IMR-90 (cell line): Measurements from ENCODE around the gene RAB20. TPM values are rescaled to one million over a fixed set of nuclear protein-coding genes. Genes with fewer than 3 reads are reported as not detected.

ENCODE experiments used
- ATAC-seq: fragments of 200-7000 bp; cut with Tn5 transposase; 2 replicates; pipeline ENCODE4 v1.9.1; 2020; ENCODE audit warnings: low read depth, mild to moderate bottlenecking, moderate library complexity
- BruUV-seq: library from RNA; stranded (reverse); fragments of 400-500 nt; replicated peaks from 2 replicates; lab custom pipeline; 2021; lab: Mats Ljungman, UMichigan
- CTCF ChIA-PET: fragments of 300-600 bp; formaldehyde crosslinking; extraction: SDS; loops from one replicate; lab custom pipeline; 2021; ENCODE audit warnings: antibody characterized with exemption; lab: Yijun Ruan, JAX
- POLR2A ChIA-PET: fragments of 300-600 bp; sonication (Branson Sonifier 250); formaldehyde crosslinking; loops from one replicate; lab custom pipeline; 2022; ENCODE audit warnings: antibody characterized with exemption; ENCODE audit not compliant: unreplicated experiment; lab: Charles Lee
- DNase-seq: peaks from one replicate; pipeline ENCODE4 v3.0.0; 2013
- H2AFZ ChIP-seq: replicated peaks from 2 replicates; pipeline ENCODE3; 2013; ENCODE audit warnings: low read length, mild to moderate bottlenecking; ENCODE audit not compliant: poor library complexity
- H2AK5ac ChIP-seq: 2 replicates; pipeline ENCODE4 v1.6.1; 2013; ENCODE audit warnings: low read depth, low read length, inconsistent platforms
- H2AK9ac ChIP-seq: replicated peaks from 2 replicates; pipeline ENCODE3; 2013; ENCODE audit warnings: mild to moderate bottlenecking, low read depth, low read length, moderate library complexity; ENCODE audit not compliant: poor library complexity
- H2BK120ac ChIP-seq: 2 replicates; pipeline ENCODE4 v1.6.1; 2013; ENCODE audit warnings: low read depth, low read length, inconsistent platforms
- H2BK15ac ChIP-seq: 3 replicates; pipeline ENCODE4 v1.6.1; 2013; ENCODE audit warnings: low read depth, low read length, inconsistent platforms
- H2BK20ac ChIP-seq: 2 replicates; pipeline ENCODE4 v1.6.1; 2013; ENCODE audit warnings: low read depth, mild to moderate bottlenecking, inconsistent platforms, low read length, moderate library complexity
- H2BK5ac ChIP-seq: 2 replicates; pipeline ENCODE4 v1.6.1; 2013; ENCODE audit warnings: mild to moderate bottlenecking, low read depth, low read length, inconsistent platforms; ENCODE audit not compliant: poor library complexity, severe bottlenecking
- H3K14ac ChIP-seq: replicated peaks from 2 replicates; pipeline ENCODE4 v1.6.1; 2013; ENCODE audit warnings: low read depth, low read length, inconsistent platforms
- H3K18ac ChIP-seq: 2 replicates; pipeline ENCODE4 v1.6.1; 2013; ENCODE audit warnings: low read depth, low read length, control low read depth
- H3K23ac ChIP-seq: 2 replicates; pipeline ENCODE4 v1.6.1; 2013; ENCODE audit warnings: low read depth, low read length, inconsistent platforms
- H3K27ac ChIP-seq: 2 replicates; pipeline ENCODE4 v1.5.1; 2013; ENCODE audit warnings: mild to moderate bottlenecking, control low read depth, low read length; ENCODE audit not compliant: insufficient read depth
- H3K27me3 ChIP-seq: 2 replicates; pipeline ENCODE4 v1.6.1; 2013; ENCODE audit warnings: low read length; ENCODE audit not compliant: control insufficient read depth, insufficient read depth
- H3K36me3 ChIP-seq: 2 replicates; pipeline ENCODE4 v1.6.1; 2013; ENCODE audit warnings: low read length, mixed read lengths; ENCODE audit not compliant: control insufficient read depth, insufficient read depth
- H3K4ac ChIP-seq: 2 replicates; pipeline ENCODE4 v1.6.1; 2013; ENCODE audit warnings: low read depth, low read length, inconsistent platforms
- H3K4me1 ChIP-seq: 2 replicates; pipeline ENCODE4 v1.6.1; 2013; ENCODE audit warnings: low read length, mixed read lengths; ENCODE audit not compliant: control insufficient read depth, insufficient read depth
- H3K4me2 ChIP-seq: 2 replicates; pipeline ENCODE4 v1.6.1; 2013; ENCODE audit warnings: low read depth, mild to moderate bottlenecking, control low read depth, low read length, moderate library complexity
- H3K4me3 ChIP-seq: 2 replicates; pipeline ENCODE4 v1.5.1; 2013; ENCODE audit warnings: low read depth, mild to moderate bottlenecking, control low read depth, low read length, moderate library complexity; ENCODE audit not compliant: insufficient read depth
- H3K56ac ChIP-seq: 2 replicates; pipeline ENCODE4 v1.6.1; 2013; ENCODE audit warnings: low read length, inconsistent platforms; ENCODE audit not compliant: insufficient read depth; ENCODE audit errors: extremely low read depth
- H3K79me1 ChIP-seq, 2 experiments: 2 replicates each; pipeline ENCODE4 v1.6.1; 2013; ENCODE audit warnings: low read length in 2 of 2, inconsistent platforms in 1 of 2, low read depth in 1 of 2
- H3K9ac ChIP-seq: 2 replicates; pipeline ENCODE4 v1.6.1; 2013; ENCODE audit warnings: low read depth, low read length, control low read depth
- H3K9me1 ChIP-seq: 2 replicates; pipeline ENCODE4 v1.6.1; 2013; ENCODE audit warnings: low read length, inconsistent platforms; ENCODE audit not compliant: insufficient read depth
- H3K9me3 ChIP-seq: 2 replicates; pipeline ENCODE4 v1.6.1; 2013; ENCODE audit warnings: low read length; ENCODE audit not compliant: control insufficient read depth, insufficient read depth
- H4K20me1 ChIP-seq: 2 replicates; pipeline ENCODE4 v1.6.1; 2013; ENCODE audit warnings: low read length, inconsistent platforms; ENCODE audit not compliant: insufficient read depth
- H4K5ac ChIP-seq: 2 replicates; pipeline ENCODE4 v1.6.1; 2013; ENCODE audit warnings: mild to moderate bottlenecking, low read depth, low read length, control low read depth
- H4K8ac ChIP-seq, 2 experiments: 2 replicates each; pipeline ENCODE4 v1.6.1; 2013; ENCODE audit warnings: low read depth in 2 of 2, low read length in 2 of 2, control low read depth in 1 of 2, inconsistent platforms in 1 of 2
- H4K91ac ChIP-seq: 2 replicates; pipeline ENCODE4 v1.6.1; 2013; ENCODE audit warnings: low read depth, low read length, inconsistent platforms; ENCODE audit not compliant: insufficient read depth
- BHLHE40 ChIP-seq: fragments of 150-350 bp; IDR thresholded peaks from 2 replicates; pipeline ENCODE4 v1.6.1; 2016; ENCODE audit warnings: mild to moderate bottlenecking, low read depth, low read length
- CHD1 ChIP-seq: IDR thresholded peaks from 2 replicates; pipeline ENCODE4 v1.6.1; 2012; ENCODE audit warnings: low read depth, low read length, improper control_type of control experiment
- FOS ChIP-seq: fragments of 150-350 bp; IDR thresholded peaks from 2 replicates; pipeline ENCODE4 v1.6.1; 2016; ENCODE audit warnings: low read depth, low read length
- MAZ ChIP-seq: IDR thresholded peaks from 2 replicates; pipeline ENCODE4 v1.6.1; 2012; ENCODE audit warnings: low read depth, mild to moderate bottlenecking, low read length, improper control_type of control experiment, moderate library complexity, borderline replicate concordance
- MXI1 ChIP-seq: IDR thresholded peaks from 2 replicates; pipeline ENCODE4 v1.6.1; 2012; ENCODE audit warnings: low read depth, mild to moderate bottlenecking, low read length, moderate library complexity, borderline replicate concordance
- NFE2L2 ChIP-seq: fragments of 150-350 bp; IDR thresholded peaks from 2 replicates; pipeline ENCODE4 v1.6.1; 2016; ENCODE audit warnings: low read depth, mild to moderate bottlenecking, low read length
- POLR2A ChIP-seq: IDR thresholded peaks from 2 replicates; pipeline ENCODE4 v1.6.1; 2012; ENCODE audit warnings: mild to moderate bottlenecking, low read depth, low read length
- RAD21 ChIP-seq: IDR thresholded peaks from 2 replicates; pipeline ENCODE4 v1.6.1; 2012; ENCODE audit warnings: low read length, improper control_type of control experiment
- RFX5 ChIP-seq: IDR thresholded peaks from 2 replicates; pipeline ENCODE4 v1.8.0; 2012; ENCODE audit warnings: low read depth, mild to moderate bottlenecking, low read length, moderate library complexity
- SMC3 ChIP-seq: fragments of 150-350 bp; IDR thresholded peaks from 2 replicates; pipeline ENCODE4 v1.6.1; 2016; ENCODE audit warnings: low read depth, mild to moderate bottlenecking, antibody characterized with exemption, low read length, moderate library complexity
- USF2 ChIP-seq: fragments of 150-350 bp; IDR thresholded peaks from 2 replicates; pipeline ENCODE4 v1.6.1; 2017; ENCODE audit warnings: mild to moderate bottlenecking, antibody characterized with exemption, low read length, low read depth
- WGBS, 2 experiments: methylation state at CpG; one replicate each; pipeline versions ENCODE4 v1.1.5 to v1.1.7; 2013; ENCODE audit warnings: missing lambda C conversion rate in 2 of 2; ENCODE audit not compliant: insufficient read length in 1 of 2; ENCODE audit errors: extremely low coverage in 2 of 2; 5-methylcytosine and 5-hydroxymethylcytosine counted together
- dilution Hi-C: fragments of 300-500 bp; cut with HindIII; formaldehyde crosslinking; loops from one replicate; pipeline ENCODE4 v1.14.3; 2018; ENCODE audit warnings: low sequenced_read_pairs; ENCODE audit not compliant: unreplicated experiment
- in situ Hi-C: fragments of 300-500 bp; cut with MboI; formaldehyde crosslinking; loops from 3 replicates; pipeline ENCODE4 v1.14.3; 2019; ENCODE audit warnings: low sequenced_read_pairs, inconsistent platforms, mixed read lengths
- intact Hi-C: fragments of 100-400 bp; cut with micrococcal nuclease; formaldehyde crosslinking; loops from 2 replicates; pipeline ENCODE4 v1.10.0; 2022
- polyA plus RNA-seq, 3 experiments: library from polyadenylated mRNA; depleted of rRNA; stranded (reverse); fragments of >200 nt; gene quantifications; 2 replicates each; pipeline ENCODE4 v1.2.3, GENCODE V29; 2012; ENCODE audit warnings: low replicate concordance in 1 of 3
- total RNA-seq: library from RNA; depleted of rRNA; stranded (reverse); fragments of >200 nt; gene quantifications from 2 replicates; pipeline ENCODE4 v1.2.3, GENCODE V29; 2012

The RAB20 gene
- total and polyA plus RNA-seq, 2 of the 4 experiments (the other 2 are of a cell fraction), result 3.8 to 5.1 TPM

DNA sequence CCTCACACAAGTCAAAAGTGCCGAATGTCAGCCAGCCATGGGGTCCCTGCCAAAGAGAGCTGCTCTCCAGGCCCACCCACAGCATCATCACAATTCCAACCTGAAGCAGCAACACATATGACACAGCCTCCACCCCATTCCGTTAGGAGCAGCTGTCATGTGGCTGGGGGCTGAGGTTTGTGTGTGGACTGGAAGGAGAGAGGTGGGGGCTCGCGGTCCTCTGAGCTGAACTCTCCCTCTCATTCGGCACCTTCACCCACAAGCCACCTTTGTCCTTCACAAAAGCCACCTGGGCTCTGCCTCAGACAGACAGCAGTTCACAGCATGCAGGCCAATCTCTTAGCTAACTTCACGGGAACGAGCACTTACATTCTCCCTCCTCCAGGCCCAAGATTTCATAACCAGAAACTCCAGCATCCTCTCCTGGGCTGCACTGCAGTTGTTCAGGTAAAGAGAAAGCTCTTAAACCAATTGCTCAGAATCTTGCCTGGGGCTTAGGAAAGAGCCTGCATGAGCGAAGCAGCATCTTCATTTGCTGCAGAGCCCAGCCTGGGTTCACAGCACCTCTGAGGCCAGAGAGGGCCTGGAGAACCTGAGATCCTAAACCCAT is 7.2 kb downstream of the RAB20 start:
- H4K91ac ChIP-seq, result no peak overlapping the region
- in situ Hi-C loops, result no loop called here
- DNase-seq, result no peak
- dilution Hi-C loops, result no loop called here
- ATAC-seq, result no peak
- H3K27ac ChIP-seq, result no peak overlapping the region
- H2BK15ac ChIP-seq, result no peak overlapping the region
- H3K4me1 ChIP-seq, result peaks cover 3% of the 10 kb centered on the region; the same call in 1 of the 2 replicates
- H3K36me3 ChIP-seq, result 0 out of 2 replicates have a peak, but pooled peaks cover 2% of the 10 kb centered on the region
- TF ChIP-seq NFE2L2 (no peak), MXI1 (no peak), FOS (no peak), POLR2A (no peak), USF2 (no peak), BHLHE40 (no peak), MAZ (no peak), CHD1 (no peak), SMC3 (no peak), RFX5 (no peak), RAD21 (no peak)
- H3K23ac ChIP-seq, result no peak overlapping the region
- no TSS peak for BruUV-seq
- peaks cover 0 to 4% of the 10 kb centered on the region in 2 experiments; a peak in 2 of 4 replicates for H3K79me1 ChIP-seq
- H3K56ac ChIP-seq, result 0 out of 2 replicates have a peak overlapping the region, but pooled peaks have one; percentile 24
- WGBS, 2 experiments, result 86% methylated on average over 3 of the region's 8 CpGs; no CpG with 5 or more reads in 1 of the 2 experiments
- H2AK5ac ChIP-seq, result no peak overlapping the region
- no peak overlapping the region for H3K14ac ChIP-seq
- no peak overlapping the region for H4K5ac ChIP-seq
- no peak overlapping the region for H3K18ac ChIP-seq
- H3K9me1 ChIP-seq, result no peaks in the 10 kb centered on the region
- no peak overlapping the region for H3K4me2 ChIP-seq
- POLR2A ChIA-PET, result no interaction called here
- no peak overlapping the region for H3K4ac ChIP-seq
- peak overlapping the region; percentile 87 for H2AK9ac ChIP-seq
- peaks cover 5% of the 10 kb centered on the region; the same call in 1 of the 2 replicates for H4K20me1 ChIP-seq
- H2BK120ac ChIP-seq, result no peak overlapping the region
- no peaks in the 10 kb centered on the region for H3K27me3 ChIP-seq
- no peak overlapping the region for H3K9ac ChIP-seq
- no peak overlapping the region for H2AFZ ChIP-seq
- H2BK20ac ChIP-seq, result no peak overlapping the region
- no peak overlapping the region for H2BK5ac ChIP-seq
- no peak overlapping the region for H3K4me3 ChIP-seq
- no peak overlapping the region for H4K8ac ChIP-seq
- H3K9me3 ChIP-seq, result peaks cover 2% of the 10 kb centered on the region; the same call in 1 of the 2 replicates
- intact Hi-C loops, result no loop called here
- CTCF ChIA-PET, result interaction anchor here (0.6 kb wide), 1 partner anchor 21 kb away, joined by 3 read pairs; no protein-coding TSS in a partner anchor
